Fibroblast of villous mesenchyme (primary cell): ENCODE results near the gene LZTS2. TPM values are rescaled to one million over a fixed set of nuclear protein-coding genes. Genes with fewer than 3 reads are reported as not detected.

Experiments used
- DNase-seq: peaks from one replicate; pipeline ENCODE4 v3.0.0-alpha.2; 2010; ENCODE audit warnings: low read depth
- H3K4me3 ChIP-seq: 2 replicates; pipeline ENCODE4 v1.5.1; 2011; ENCODE audit warnings: low read depth, mild to moderate bottlenecking, low read length
- small RNA-seq: library from RNA; depleted of rRNA; stranded (forward); fragments of <200 nt; gene quantifications from one replicate; pipeline ENCODE3, GENCODE V24; 2012
- total RNA-seq: library from RNA; depleted of rRNA; stranded (reverse); fragments of >200 nt; gene quantifications from 2 replicates; pipeline ENCODE4 v1.2.3, GENCODE V29; 2012
- TF ChIP-seq, protein P1 (sequence below): IDR thresholded peaks from 2 replicates; pipeline ENCODE4 v1.5.1; 2012; ENCODE audit warnings: low read depth, mild to moderate bottlenecking, low read length; ENCODE audit not compliant: insufficient read depth

Gene LZTS2
- total RNA-seq, 1 donor = 87.7 TPM

DNA sequence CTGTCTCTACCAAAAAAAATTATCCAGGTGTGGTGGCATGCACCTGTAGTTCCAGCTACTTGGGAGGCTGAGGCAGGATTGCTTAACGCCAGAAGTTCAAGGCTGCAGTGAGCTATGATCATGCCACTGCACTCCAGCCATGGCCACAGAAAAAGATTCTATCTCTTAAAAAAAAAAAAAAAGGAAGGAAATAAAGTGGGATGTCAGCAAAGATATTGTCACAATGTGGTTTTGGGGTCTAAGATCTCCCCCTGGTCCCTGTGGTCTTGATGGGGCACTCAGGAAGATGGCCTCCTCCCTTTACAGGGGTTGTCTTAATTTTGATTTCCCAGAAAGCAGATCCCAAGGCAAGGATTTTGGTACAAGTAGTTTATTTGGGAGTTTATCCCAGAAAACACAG, 54.7 kb downstream of the LZTS2 start:
- TF ChIP-seq, protein P1, sequence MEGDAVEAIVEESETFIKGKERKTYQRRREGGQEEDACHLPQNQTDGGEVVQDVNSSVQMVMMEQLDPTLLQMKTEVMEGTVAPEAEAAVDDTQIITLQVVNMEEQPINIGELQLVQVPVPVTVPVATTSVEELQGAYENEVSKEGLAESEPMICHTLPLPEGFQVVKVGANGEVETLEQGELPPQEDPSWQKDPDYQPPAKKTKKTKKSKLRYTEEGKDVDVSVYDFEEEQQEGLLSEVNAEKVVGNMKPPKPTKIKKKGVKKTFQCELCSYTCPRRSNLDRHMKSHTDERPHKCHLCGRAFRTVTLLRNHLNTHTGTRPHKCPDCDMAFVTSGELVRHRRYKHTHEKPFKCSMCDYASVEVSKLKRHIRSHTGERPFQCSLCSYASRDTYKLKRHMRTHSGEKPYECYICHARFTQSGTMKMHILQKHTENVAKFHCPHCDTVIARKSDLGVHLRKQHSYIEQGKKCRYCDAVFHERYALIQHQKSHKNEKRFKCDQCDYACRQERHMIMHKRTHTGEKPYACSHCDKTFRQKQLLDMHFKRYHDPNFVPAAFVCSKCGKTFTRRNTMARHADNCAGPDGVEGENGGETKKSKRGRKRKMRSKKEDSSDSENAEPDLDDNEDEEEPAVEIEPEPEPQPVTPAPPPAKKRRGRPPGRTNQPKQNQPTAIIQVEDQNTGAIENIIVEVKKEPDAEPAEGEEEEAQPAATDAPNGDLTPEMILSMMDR = no peak
- DNase-seq = no peak
- no peak overlapping the region for H3K4me3 ChIP-seq

DNA sequence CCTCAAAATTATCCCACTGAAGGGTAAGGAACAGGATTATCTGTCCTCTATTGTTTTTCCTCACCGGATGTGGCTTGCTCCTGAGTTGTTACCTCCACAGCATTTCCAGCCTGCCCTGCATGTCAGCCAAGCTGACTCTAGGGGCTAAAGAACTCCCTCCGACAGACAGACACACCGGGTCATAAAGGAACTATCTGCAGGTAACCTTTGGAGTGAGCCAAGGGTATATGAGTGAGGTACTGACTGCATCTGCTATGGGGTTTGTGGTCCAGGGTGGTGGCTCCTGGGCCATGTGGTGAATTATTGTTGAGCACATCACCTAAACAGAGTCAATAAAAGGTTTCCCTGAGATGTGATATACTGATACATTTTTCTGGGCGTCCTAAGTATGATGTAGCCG, 55.3 kb downstream of the LZTS2 start:
- DNase-seq = no peak
- H3K4me3 ChIP-seq = no peak overlapping the region
- TF ChIP-seq, protein P1 = no peak

DNA sequence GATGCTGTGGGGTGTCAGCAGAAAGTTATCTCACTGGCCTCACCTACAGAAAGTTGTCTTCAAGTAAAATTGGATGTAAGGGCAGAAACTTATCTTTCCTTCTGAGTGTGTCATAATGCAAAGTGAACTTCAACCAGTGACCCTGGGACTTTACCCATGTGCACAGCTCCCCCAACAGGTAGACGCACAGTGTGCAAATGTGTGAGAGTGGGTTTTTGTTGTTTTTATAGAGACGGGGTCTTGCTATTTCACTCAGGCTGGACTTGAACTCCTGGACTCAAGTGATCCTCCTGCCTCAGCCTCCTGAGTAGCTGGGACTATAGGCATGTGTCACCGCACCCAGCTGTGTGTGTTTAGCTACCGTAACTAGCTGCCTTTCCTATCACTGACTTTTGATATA, 55.8 kb downstream of the LZTS2 start:
- TF ChIP-seq, protein P1 = no peak
- no peak for DNase-seq
- no peak overlapping the region for H3K4me3 ChIP-seq

DNA sequence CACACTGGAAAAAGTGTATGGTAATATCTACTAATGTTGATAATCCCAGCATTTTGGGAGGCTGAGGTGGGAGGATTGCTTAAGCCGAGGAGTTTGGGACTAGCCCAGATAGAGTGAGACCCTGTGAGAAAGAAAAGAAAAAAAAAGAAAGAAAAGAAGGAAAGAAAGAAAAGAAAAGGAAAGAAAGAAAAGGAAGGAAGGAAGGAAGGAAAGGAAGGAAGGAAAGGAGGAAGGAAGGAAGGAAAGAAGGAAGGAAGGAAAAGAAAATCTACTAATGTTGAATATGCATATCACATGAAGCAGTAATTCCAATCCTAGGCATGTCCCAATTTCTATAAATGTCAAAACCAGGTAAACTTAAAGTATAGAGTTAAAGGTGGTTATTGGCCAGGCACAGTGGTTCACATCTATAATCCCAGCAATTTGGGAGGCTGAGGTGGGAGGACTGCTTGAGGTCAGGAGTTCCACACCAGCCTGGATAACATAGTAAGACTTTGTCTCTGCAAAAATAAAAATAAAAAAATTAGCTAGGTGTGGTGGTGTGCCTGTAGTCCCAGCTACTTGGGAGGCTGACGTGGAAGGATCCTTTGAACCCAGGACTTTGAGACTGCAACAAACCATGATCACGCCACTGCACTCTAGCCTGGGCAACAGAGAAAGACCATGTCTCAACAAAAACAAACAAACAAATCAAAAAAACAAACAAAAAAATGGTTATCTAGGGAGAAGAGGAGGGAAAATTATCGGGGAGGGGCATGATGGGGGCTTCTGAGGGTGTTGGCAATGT, 57.0 kb downstream of the LZTS2 start:
- TF ChIP-seq, protein P1 = no peak
- H3K4me3 ChIP-seq = no peak overlapping the region
- no peak for DNase-seq

Small RNA genes within 50 kb of the gene (small RNA-seq; reads per million reads assigned to genes)
- gene MIR608 = not detected

Other genes with a start within 250 kb of the LZTS2 start
- 42.2 and 55.7 TPM in 2 replicates for gene SLF2, start 86.8 kb upstream of the LZTS2 start, total RNA-seq
- gene SEMA4G, start 30.3 kb upstream of the LZTS2 start, total RNA-seq = 0.43 and 0.64 TPM in 2 replicates
- gene MRPL43, start 12.3 kb upstream of the LZTS2 start, total RNA-seq = 51.8 and 67.3 TPM in 2 replicates
- 3.2 and 3.9 TPM in 2 replicates for gene TWNK, start 12.3 kb upstream of the LZTS2 start, total RNA-seq
- 1.7 and 1.9 TPM in 2 replicates for gene PDZD7, start 31.3 kb downstream of the LZTS2 start, total RNA-seq
- 81.6 and 97.0 TPM in 2 replicates for gene SFXN3, start 31.4 kb downstream of the LZTS2 start, total RNA-seq
- gene KAZALD1, start 62.2 kb downstream of the LZTS2 start, total RNA-seq = 9.1 and 9.3 TPM in 2 replicates
- gene TLX1, start 131.5 kb downstream of the LZTS2 start, total RNA-seq = not detected in 2 replicates
- gene LBX1, start 229.7 kb downstream of the LZTS2 start, total RNA-seq = not detected in 2 replicates